Fibroblast of skin of left quadriceps (primary cell): ENCODE results near the gene HBEGF.

Source experiments
- DNase-seq, 2 experiments: peaks; one replicate each; pipeline ENCODE4 v3.0.0-alpha.2; 2013; ENCODE audit warnings: low read depth in 2 of 2

Gene HBEGF

GRCh38 chr5:140336388-140336787, 10.0 kb downstream of the HBEGF start:
- no peak for DNase-seq

GRCh38 chr5:140331638-140332037, 14.8 kb downstream of the HBEGF start:
- DNase-seq: no peak

GRCh38 chr5:140329739-140330481, 16.5 kb downstream of the HBEGF start:
- DNase-seq: no peak

- no peak for DNase-seq
These were observed 18.2 kb downstream of the HBEGF start for GRCh38 chr5:140328036-140328764.

- peak in 1 of 2 experiments; percentile 45 for DNase-seq
These were observed 18.8 kb downstream of the HBEGF start for GRCh38 chr5:140327589-140327988.

GRCh38 chr5:140325486-140325885, 20.9 kb downstream of the HBEGF start:
- DNase-seq: no peak

- peak in 1 of 2 experiments; percentile 44 for DNase-seq
These were observed 21.7 kb downstream of the HBEGF start for GRCh38 chr5:140324617-140325241.

- no peak for DNase-seq
These were observed 22.3 kb downstream of the HBEGF start for GRCh38 chr5:140324041-140324600.

- DNase-seq: peak; percentile 87 to 89
These were observed 23.4 kb downstream of the HBEGF start for GRCh38 chr5:140322751-140323731.

- DNase-seq: no peak
These were observed 24.6 kb downstream of the HBEGF start for GRCh38 chr5:140321796-140322195.

GRCh38 chr5:140319833-140320232, 26.6 kb downstream of the HBEGF start:
- no peak for DNase-seq

GRCh38 chr5:140318792-140319191, 27.6 kb downstream of the HBEGF start:
- DNase-seq: no peak

GRCh38 chr5:140317859-140318258, 28.5 kb downstream of the HBEGF start:
- DNase-seq: no peak

- DNase-seq: no peak
These were observed 33.6 kb downstream of the HBEGF start for GRCh38 chr5:140312791-140313189.

- DNase-seq: peak; percentile 64 to 67
These were observed 34.2 kb downstream of the HBEGF start for GRCh38 chr5:140312067-140312790.

GRCh38 chr5:140311011-140311467, 35.4 kb downstream of the HBEGF start:
- DNase-seq: peak; percentile 48

- DNase-seq: no peak
These were observed 36.0 kb downstream of the HBEGF start for GRCh38 chr5:140310434-140310833.

- DNase-seq: no peak
These were observed 36.6 kb downstream of the HBEGF start for GRCh38 chr5:140309706-140310249.

- no peak for DNase-seq
These were observed 40.9 kb downstream of the HBEGF start for GRCh38 chr5:140305471-140305870.

- DNase-seq: no peak
These were observed 42.4 kb downstream of the HBEGF start for GRCh38 chr5:140303966-140304365.
